Endothelial cell (in vitro differentiated cells): ENCODE data around the gene ORC5. TPM values are rescaled to one million over a fixed set of nuclear protein-coding genes. Genes with fewer than 3 reads are reported as not detected.

Experiments
- DNase-seq: peaks from one replicate; pipeline ENCODE4 v3.0.0; 2021; ENCODE audit warnings: low spot score
- H3K27ac Mint-ChIP-seq: one replicate; pipeline ENCODE4 v1.8.0; 2021; ENCODE audit warnings: mixed read lengths, inconsistent platforms; ENCODE audit not compliant: unreplicated experiment
- H3K27me3 Mint-ChIP-seq: one replicate; pipeline ENCODE4 v1.8.0; 2021; ENCODE audit warnings: mild to moderate bottlenecking, moderate library complexity, mixed read lengths, inconsistent platforms; ENCODE audit not compliant: unreplicated experiment
- H3K36me3 Mint-ChIP-seq: one replicate; pipeline ENCODE4 v1.8.0; 2021; ENCODE audit warnings: mild to moderate bottlenecking, low read depth, mixed read lengths, inconsistent platforms; ENCODE audit not compliant: unreplicated experiment
- H3K4me1 Mint-ChIP-seq: one replicate; pipeline ENCODE4 v1.8.0; 2021; ENCODE audit warnings: mild to moderate bottlenecking, mixed read lengths, inconsistent platforms; ENCODE audit not compliant: unreplicated experiment
- H3K4me3 Mint-ChIP-seq: one replicate; pipeline ENCODE4 v1.8.0; 2021; ENCODE audit warnings: mild to moderate bottlenecking, mixed read lengths, inconsistent platforms; ENCODE audit not compliant: unreplicated experiment
- H3K9me3 Mint-ChIP-seq: one replicate; pipeline ENCODE4 v1.8.0; 2021; ENCODE audit warnings: mixed read lengths, inconsistent platforms; ENCODE audit not compliant: unreplicated experiment
- CTCF ChIP-seq: fragments of 200-600 bp; sonication (generic); IDR thresholded peaks from one replicate; pipeline ENCODE4 v1.5.0; 2021; ENCODE audit warnings: antibody characterized with exemption; ENCODE audit not compliant: unreplicated experiment
- total RNA-seq: library from RNA; stranded (reverse); fragmentation: NEBNext Ultra II Directional; extraction: Animal tissue kit (Norgen Biotek cat#: 25700); gene quantifications from one replicate; pipeline ENCODE4 v1.2.1, GENCODE V29; 2021; ENCODE audit not compliant: unreplicated experiment

Gene ORC5
- total RNA-seq, 1 donor from 2014 or later, result 16.7 TPM

GRCh38 chr7:104149822-104150221, 58.0 kb downstream of the ORC5 start:
- DNase-seq, result no peak
- H3K4me1 Mint-ChIP-seq, result no peaks in the 10 kb centered on the region
- TF ChIP-seq CTCF, result no peak
- H3K4me3 Mint-ChIP-seq, result no peak overlapping the region
- H3K27ac Mint-ChIP-seq, result no peak overlapping the region
- no peaks in the 10 kb centered on the region for H3K27me3 Mint-ChIP-seq
- H3K36me3 Mint-ChIP-seq, result no peaks in the 10 kb centered on the region
- no peaks in the 10 kb centered on the region for H3K9me3 Mint-ChIP-seq

- Mint-ChIP-seq H3K9me3 (no peaks in the 10 kb centered on the region), H3K4me3 (no peak overlapping the region), H3K4me1 (no peaks in the 10 kb centered on the region), H3K27ac (no peak overlapping the region), H3K27me3 (peaks cover 1% of the 10 kb centered on the region), H3K36me3 (no peaks in the 10 kb centered on the region)
- no peak for TF ChIP-seq CTCF
- no peak for DNase-seq
Observed at GRCh38 chr7:104142147-104142546, 65.7 kb downstream of the ORC5 start.

- Mint-ChIP-seq H3K4me1 (no peaks in the 10 kb centered on the region), H3K9me3 (no peaks in the 10 kb centered on the region), H3K36me3 (no peaks in the 10 kb centered on the region), H3K4me3 (no peak overlapping the region), H3K27me3 (peaks cover 1% of the 10 kb centered on the region), H3K27ac (no peak overlapping the region)
- no peak for DNase-seq
- TF ChIP-seq CTCF, result no peak
Observed at GRCh38 chr7:104137971-104138370, 69.8 kb downstream of the ORC5 start.

GRCh38 chr7:104137511-104137910, 70.3 kb downstream of the ORC5 start:
- no peaks in the 10 kb centered on the region for H3K9me3 Mint-ChIP-seq
- H3K4me3 Mint-ChIP-seq, result no peak overlapping the region
- no peaks in the 10 kb centered on the region for H3K36me3 Mint-ChIP-seq
- DNase-seq, result no peak
- no peaks in the 10 kb centered on the region for H3K4me1 Mint-ChIP-seq
- no peak for TF ChIP-seq CTCF
- H3K27me3 Mint-ChIP-seq, result peaks cover 1% of the 10 kb centered on the region
- H3K27ac Mint-ChIP-seq, result no peak overlapping the region

GRCh38 chr7:104136981-104137380, 70.8 kb downstream of the ORC5 start:
- Mint-ChIP-seq H3K4me1 (no peaks in the 10 kb centered on the region), H3K9me3 (no peaks in the 10 kb centered on the region), H3K27me3 (peaks cover 1% of the 10 kb centered on the region), H3K36me3 (no peaks in the 10 kb centered on the region), H3K4me3 (no peak overlapping the region), H3K27ac (no peak overlapping the region)
- DNase-seq, result no peak
- no peak for TF ChIP-seq CTCF
